Measurements from ENCODE around the gene TPRG1L. TPM values are rescaled to one million over a fixed set of nuclear protein-coding genes. Genes with fewer than 3 reads are reported as not detected.

Gene TPRG1L
- total RNA-seq, 1 experiment from 2014 or later = 24.0 TPM

GRCh38 chr1:3593745-3594144 lies 31.1 kb upstream of the TPRG1L start:
- no peak for DNase-seq
- Histone ChIP-seq H3K56ac (ENCODE audit: insufficient read length, low read depth, low read length) (no peak overlapping the region), H3K4ac (ENCODE audit: low read depth, low read length) (no peak overlapping the region), H2AK5ac (ENCODE audit: insufficient read length, low read length) (no peak overlapping the region), H3K79me1 (ENCODE audit: insufficient read depth, low read depth, low read length, poor library complexity, severe bottlenecking) (no peaks in the 10 kb centered on the region), H3K14ac (ENCODE audit: insufficient read depth, low read length) (no peak overlapping the region), H3K27me3 (ENCODE audit: insufficient read depth, low read length) (no peaks in the 10 kb centered on the region), H3K9ac (ENCODE audit: extremely low read depth, insufficient read length, low read length) (no peak overlapping the region), H3K18ac (ENCODE audit: insufficient read length, low read depth, low read length) (no peak overlapping the region), H2BK5ac (ENCODE audit: insufficient read length, low read length) (no peak overlapping the region), H3K79me2 (ENCODE audit: insufficient read depth, low read length) (no peaks in the 10 kb centered on the region), H3K4me1 (ENCODE audit: insufficient read depth, low read length) (peaks cover 3% of the 10 kb centered on the region; the same call in 1 of the 2 replicates), H2BK120ac (ENCODE audit: low read depth, low read length, poor library complexity, severe bottlenecking) (no peak overlapping the region), H2BK20ac (ENCODE audit: low read depth, low read length, poor library complexity, severe bottlenecking) (no peak overlapping the region), H2BK12ac (ENCODE audit: insufficient read length, low read depth, low read length) (no peak overlapping the region), H4K8ac (replicated peaks; ENCODE audit: insufficient read length, low read depth, low read length) (no peak overlapping the region), H4K5ac (ENCODE audit: insufficient read length, low read depth, low read length) (no peak overlapping the region), H2BK15ac (ENCODE audit: low read depth, low read length) (no peak overlapping the region), H4K91ac (ENCODE audit: insufficient read length, low read depth, low read length) (no peak overlapping the region), H3T11ph (ENCODE audit: low read length) (no peak overlapping the region), H2AFZ (ENCODE audit: low read length) (no peak overlapping the region), H3K23me2 (ENCODE audit: insufficient read length, low read depth, low read length, poor library complexity, severe bottlenecking) (no peaks in the 10 kb centered on the region), H3K4me2 (ENCODE audit: insufficient read depth, insufficient read length, low read length) (no peak overlapping the region), H3K27ac (ENCODE audit: insufficient read length, low read depth, low read length) (no peak overlapping the region), H3K9me3 (ENCODE audit: control insufficient read depth, low read depth, low read length) (no peaks in the 10 kb centered on the region), H4K20me1 (ENCODE audit: control insufficient read depth, insufficient read depth, insufficient read length) (no peaks in the 10 kb centered on the region), H3K23ac (ENCODE audit: insufficient read length, low read depth, low read length) (no peak overlapping the region)
- Mint-ChIP-seq H3K27me3 (ENCODE audit: low read depth) (no peaks in the 10 kb centered on the region), H3K36me3 (ENCODE audit: insufficient read depth in 1 of 3, low read depth in 3 of 3) (peaks cover 0 to 4% (median 2%) of the 10 kb centered on the region in 3 experiments; a peak in 2 of 7 replicates), H3K27ac (peak overlapping the region; percentile 72 to 87 (median 76); a peak in 5 of 7 replicates), H3K9me3 (no peaks in the 10 kb centered on the region), H3K4me1 (peaks cover 19 to 47% of the 10 kb centered on the region in 2 experiments), H3K4me3 (no peak overlapping the region; a peak in 1 of 5 replicates)
- no CpG with 5 or more reads among the region's 10 CpGs for WGBS (ENCODE audit: extremely low coverage, insufficient read length, low lambda C conversion rate)
- TF ChIP-seq, protein P1, sequence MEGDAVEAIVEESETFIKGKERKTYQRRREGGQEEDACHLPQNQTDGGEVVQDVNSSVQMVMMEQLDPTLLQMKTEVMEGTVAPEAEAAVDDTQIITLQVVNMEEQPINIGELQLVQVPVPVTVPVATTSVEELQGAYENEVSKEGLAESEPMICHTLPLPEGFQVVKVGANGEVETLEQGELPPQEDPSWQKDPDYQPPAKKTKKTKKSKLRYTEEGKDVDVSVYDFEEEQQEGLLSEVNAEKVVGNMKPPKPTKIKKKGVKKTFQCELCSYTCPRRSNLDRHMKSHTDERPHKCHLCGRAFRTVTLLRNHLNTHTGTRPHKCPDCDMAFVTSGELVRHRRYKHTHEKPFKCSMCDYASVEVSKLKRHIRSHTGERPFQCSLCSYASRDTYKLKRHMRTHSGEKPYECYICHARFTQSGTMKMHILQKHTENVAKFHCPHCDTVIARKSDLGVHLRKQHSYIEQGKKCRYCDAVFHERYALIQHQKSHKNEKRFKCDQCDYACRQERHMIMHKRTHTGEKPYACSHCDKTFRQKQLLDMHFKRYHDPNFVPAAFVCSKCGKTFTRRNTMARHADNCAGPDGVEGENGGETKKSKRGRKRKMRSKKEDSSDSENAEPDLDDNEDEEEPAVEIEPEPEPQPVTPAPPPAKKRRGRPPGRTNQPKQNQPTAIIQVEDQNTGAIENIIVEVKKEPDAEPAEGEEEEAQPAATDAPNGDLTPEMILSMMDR (conservative IDR thresholded peaks at IDR 0.05) = no peak

Data from H9 (cell line).